K562 (cell line): ENCODE measurements around the gene VENTX. TPM values are rescaled to one million over a fixed set of nuclear protein-coding genes. Genes with fewer than 3 reads are reported as not detected.

Source experiments
- ATAC-seq: fragments of 200-7000 bp; cut with Tn5 transposase; 3 replicates; pipeline ENCODE4 v1.9.1; 2020; ENCODE audit warnings: moderate library complexity
- BruUV-seq: library from RNA; stranded (reverse); fragments of 400-500 nt; replicated peaks from 2 replicates; lab custom pipeline; 2021; lab: Mats Ljungman, UMichigan
- CTCF ChIA-PET: fragments of 300-600 bp; formaldehyde crosslinking; extraction: SDS; loops from one replicate; lab custom pipeline; 2021; ENCODE audit warnings: low intra/inter-chr PET ratio; lab: Yijun Ruan, JAX
- POLR2A ChIA-PET: fragments of 300-600, 350-650 bp; sonication (Branson Sonifier 250); formaldehyde crosslinking; extraction: SDS; loops from one replicate; lab custom pipeline; 2021; ENCODE audit warnings: antibody characterized with exemption, inconsistent platforms; lab: Yijun Ruan, JAX
- DNase-seq, 4 experiments: peaks; one replicate each; pipeline versions ENCODE4 v3.0.0 to v3.0.0-alpha.2; 2011 to 2018; ENCODE audit warnings: low spot score in 3 of 4, mixed read lengths in 3 of 4; ENCODE audit errors: extremely low read depth in 1 of 4
- FAIRE-seq: peaks from 2 replicates; lab custom pipeline; 2011; peaks lifted over from hg19 to GRCh38; lab: Jason Lieb, UNC
- H2AFZ ChIP-seq: 2 replicates; pipeline ENCODE4 v1.6.0; 2011; ENCODE audit warnings: low read depth, low read length, control low read depth, inconsistent platforms
- H3K27ac ChIP-seq: fragments of 200-600 bp; 3 replicates; pipeline ENCODE4 v1.8.0; 2011; ENCODE audit warnings: low read depth, mild to moderate bottlenecking, control low read depth, inconsistent platforms, low read length, moderate library complexity, mixed read lengths; ENCODE audit errors: extremely low read depth
- H3K27me3 ChIP-seq, 2 experiments: fragments of 300-600 bp in 1 of 2; 2 replicates in 1 of 2; 3 replicates in 1 of 2; pipeline versions ENCODE4 v1.6.0 to v1.8.0; 2011; ENCODE audit warnings: inconsistent platforms in 2 of 2, low read length in 2 of 2, mild to moderate bottlenecking in 1 of 2, mixed read lengths in 1 of 2, moderate library complexity in 1 of 2; ENCODE audit not compliant: control insufficient read depth in 2 of 2, insufficient read depth in 2 of 2
- H3K36me3 ChIP-seq: fragments of 300-600 bp; 3 replicates; pipeline ENCODE4 v1.8.0; 2011; ENCODE audit warnings: mild to moderate bottlenecking, low read length, inconsistent platforms; ENCODE audit not compliant: control insufficient read depth, insufficient read depth
- H3K4me1 ChIP-seq, 2 experiments: fragments of 200-600 bp in 1 of 2; replicated peaks in 1 of 2; 2 replicates in 1 of 2; 3 replicates in 1 of 2; pipeline versions ENCODE4 v1.5.1 to v1.8.0; 2011; ENCODE audit warnings: inconsistent platforms in 2 of 2, low read length in 2 of 2, mild to moderate bottlenecking in 1 of 2, mixed read lengths in 1 of 2, moderate library complexity in 1 of 2; ENCODE audit not compliant: control insufficient read depth in 2 of 2, insufficient read depth in 2 of 2
- H3K4me2 ChIP-seq: 2 replicates; pipeline ENCODE4 v1.6.1; 2011; ENCODE audit warnings: low read length, control low read depth, inconsistent platforms, mixed read lengths; ENCODE audit not compliant: insufficient read depth
- H3K4me3 ChIP-seq: fragments of 200-600 bp; sonication (generic), shearing (Covaris generic); 2 replicates; pipeline ENCODE4 v1.5.1; 2016; ENCODE audit warnings: control low read depth, inconsistent platforms
- H3K79me2 ChIP-seq: fragments of 200-600 bp; 3 replicates; pipeline ENCODE4 v1.8.0; 2011; ENCODE audit warnings: low read length, inconsistent platforms; ENCODE audit not compliant: control insufficient read depth, insufficient read depth
- H3K9ac ChIP-seq, 2 experiments: 2 replicates each; pipeline versions ENCODE4 v1.6.0 to v1.6.1; 2011; ENCODE audit warnings: low read depth in 2 of 2, low read length in 2 of 2, control low read depth in 1 of 2, inconsistent platforms in 1 of 2, mild to moderate bottlenecking in 1 of 2, mixed read lengths in 1 of 2; ENCODE audit not compliant: insufficient read depth in 1 of 2
- H3K9me1 ChIP-seq: one replicate; pipeline ENCODE4 v1.6.0; 2011; ENCODE audit warnings: inconsistent platforms, mild to moderate bottlenecking, low read length, moderate library complexity; ENCODE audit not compliant: control insufficient read depth, insufficient read depth
- H3K9me3 ChIP-seq: replicated peaks from 2 replicates; pipeline ENCODE4 v1.5.1; 2011; ENCODE audit warnings: low read depth, low read length, inconsistent platforms; ENCODE audit not compliant: control insufficient read depth, insufficient read depth
- H4K20me1 ChIP-seq: replicated peaks from 2 replicates; pipeline ENCODE4 v1.6.1; 2011; ENCODE audit warnings: low read length, inconsistent platforms, mixed read lengths; ENCODE audit not compliant: control insufficient read depth, insufficient read depth
- ESRRB ChIP-seq: fragments of 250-450 bp; sonication (Bioruptor Pico); IDR thresholded peaks from 2 replicates; pipeline ENCODE4 v1.5.0; 2020; ENCODE audit warnings: mild to moderate bottlenecking, moderate library complexity, borderline replicate concordance
- MYBL2 ChIP-seq, 2 experiments: fragments of 450-650 bp in 1 of 2; sonication (generic) in 1 of 2; formaldehyde crosslinking in 1 of 2; IDR thresholded peaks; 2 replicates each; pipeline versions ENCODE4 v1.6.1 to v1.8.1; 2017 to 2022; ENCODE audit warnings: borderline replicate concordance in 1 of 2, inconsistent platforms in 1 of 2, low read depth in 1 of 2, mild to moderate bottlenecking in 1 of 2, missing genetic modification reagents in 1 of 2, moderate library complexity in 1 of 2
- NR2C1 ChIP-seq, 2 experiments: fragments of 450-650 bp; IDR thresholded peaks; 2 replicates each; pipeline ENCODE4 v1.6.1; 2017; ENCODE audit warnings: mild to moderate bottlenecking in 2 of 2, antibody characterized with exemption in 1 of 2, inconsistent platforms in 1 of 2, missing compliant biosample characterization in 1 of 2, missing genetic modification characterization in 1 of 2
- POLR2B ChIP-seq: fragments of 450-650 bp; IDR thresholded peaks from 2 replicates; pipeline ENCODE4 v1.6.1; 2018; ENCODE audit warnings: low read depth; ENCODE audit not compliant: partially characterized antibody
- WGBS: fragments of 100-300 bp; shearing (Covaris generic); methylation state at CpG from one replicate; pipeline ENCODE4 v1.1.6; 2016; ENCODE audit warnings: low coverage, mixed read lengths; ENCODE audit not compliant: insufficient coverage; ENCODE audit errors: missing lambda C conversion rate; 5-methylcytosine and 5-hydroxymethylcytosine counted together
- in situ Hi-C: fragments of 300-500 bp; cut with MboI; formaldehyde crosslinking; loops from 4 replicates; pipeline ENCODE4 v1.15.0; 2018; ENCODE audit warnings: inconsistent platforms, mixed read lengths
- intact Hi-C: fragments of 100-400 bp; cut with micrococcal nuclease; formaldehyde crosslinking; loops from 2 replicates; pipeline ENCODE4 v1.14.2; 2022
- polyA plus RNA-seq, 8 experiments: library from polyadenylated mRNA; depleted of rRNA in 4 of 8; stranded (reverse) in 5 of 8; unstranded in 3 of 8; fragments of >200 nt; fragmentation: Nextera tagmentation in 2 of 8; fragmentation: Illumina TruSeq in 1 of 8; extraction: Ambion mirVana in 2 of 8; extraction: Trizol in 1 of 8; gene quantifications; 2 replicates each; pipeline versions ENCODE4 v1.2.1 to v1.2.3, GENCODE V29; 2011 to 2014; ENCODE audit warnings: inconsistent platforms in 1 of 8, missing spikeins in 1 of 8
- total RNA-seq, 7 experiments: library from RNA; depleted of rRNA in 6 of 7; stranded (reverse); fragments of >200 nt in 6 of 7; fragmentation: Illumina TruSeq in 2 of 7; extraction: Trizol in 2 of 7; gene quantifications; 2 replicates each; pipeline versions ENCODE4 v1.2.1 to v1.2.3, GENCODE V29; 2011 to 2021; ENCODE audit warnings: low replicate concordance in 1 of 7
- TF ChIP-seq, protein P1 (sequence below), 2 experiments: fragments of 450-650 bp; conservative IDR thresholded peaks; 2 replicates each; pipeline ENCODE4 v1.6.1; 2017; ENCODE audit warnings: mild to moderate bottlenecking in 2 of 2, moderate library complexity in 2 of 2
- TF ChIP-seq, protein P2 (sequence below): fragments of 450-650 bp; formaldehyde crosslinking; IDR thresholded peaks from 2 replicates; pipeline ENCODE4 v1.4.0; 2020; ENCODE audit warnings: mild to moderate bottlenecking, moderate library complexity
- TF ChIP-seq, protein P3 (sequence below): sonication (generic); formaldehyde crosslinking; IDR thresholded peaks from 2 replicates; pipeline ENCODE4 v1.8.1; 2023; ENCODE audit warnings: mild to moderate bottlenecking, missing genetic modification reagents
- TF ChIP-seq, protein P4 (sequence below): fragments of 450-650 bp; IDR thresholded peaks from 2 replicates; pipeline ENCODE4 v1.7.0; 2016; ENCODE audit warnings: borderline replicate concordance

VENTX gene
- total and polyA plus RNA-seq, 9 of the 15 experiments (the other 6 are each of a cell fraction or from before 2014, with no cell fraction given), result 0.07 to 0.70 (median 0.20) TPM; not detected in 1

DNA sequence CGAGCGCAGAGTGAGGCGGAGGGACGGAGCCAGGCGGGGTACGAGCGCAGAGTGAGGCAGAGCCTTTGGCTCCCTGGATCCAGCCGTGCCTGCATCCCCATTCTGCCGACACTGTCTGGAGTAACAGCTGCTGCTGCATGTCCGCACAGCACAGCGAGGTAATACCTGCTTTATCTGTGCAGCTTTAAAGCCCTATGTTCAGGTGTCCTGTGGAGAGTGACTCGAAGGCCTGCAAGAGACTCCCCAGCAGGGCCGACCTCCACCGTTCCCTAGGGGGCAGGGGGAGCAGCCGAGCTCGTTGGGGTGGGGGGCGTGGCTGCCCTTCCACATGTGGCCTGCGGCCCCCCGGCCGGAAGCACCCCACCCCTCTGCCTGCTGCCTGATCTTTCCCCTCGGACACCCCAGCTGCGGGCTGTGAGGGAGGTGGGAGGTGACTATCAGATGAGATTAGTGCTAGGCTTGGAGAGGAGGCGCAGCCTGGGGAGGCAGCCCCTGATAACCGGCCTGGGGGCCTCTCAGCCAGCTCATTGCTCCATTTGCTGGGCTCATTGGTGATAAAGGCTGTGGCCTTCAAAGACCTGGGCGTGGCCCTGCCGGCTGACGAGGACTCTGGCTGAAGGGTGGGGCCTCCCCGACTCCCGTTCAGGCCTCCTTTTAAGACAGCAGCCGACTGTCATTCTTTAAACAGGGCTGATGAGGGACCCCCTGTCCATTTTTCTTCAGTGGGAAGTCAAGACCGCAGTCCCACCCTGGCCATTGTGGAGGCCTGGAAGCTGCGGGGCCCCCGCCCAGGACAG, 8.0 kb downstream of the VENTX start (continued):
- no peak for TF ChIP-seq NR2C1 (IDR thresholded peaks at IDR 0.05)
- TF ChIP-seq NR2C1 (tag; IDR thresholded peaks at IDR 0.05), result no peak; the same call in 1 of the 2 replicates
- TF ChIP-seq, protein P1, sequence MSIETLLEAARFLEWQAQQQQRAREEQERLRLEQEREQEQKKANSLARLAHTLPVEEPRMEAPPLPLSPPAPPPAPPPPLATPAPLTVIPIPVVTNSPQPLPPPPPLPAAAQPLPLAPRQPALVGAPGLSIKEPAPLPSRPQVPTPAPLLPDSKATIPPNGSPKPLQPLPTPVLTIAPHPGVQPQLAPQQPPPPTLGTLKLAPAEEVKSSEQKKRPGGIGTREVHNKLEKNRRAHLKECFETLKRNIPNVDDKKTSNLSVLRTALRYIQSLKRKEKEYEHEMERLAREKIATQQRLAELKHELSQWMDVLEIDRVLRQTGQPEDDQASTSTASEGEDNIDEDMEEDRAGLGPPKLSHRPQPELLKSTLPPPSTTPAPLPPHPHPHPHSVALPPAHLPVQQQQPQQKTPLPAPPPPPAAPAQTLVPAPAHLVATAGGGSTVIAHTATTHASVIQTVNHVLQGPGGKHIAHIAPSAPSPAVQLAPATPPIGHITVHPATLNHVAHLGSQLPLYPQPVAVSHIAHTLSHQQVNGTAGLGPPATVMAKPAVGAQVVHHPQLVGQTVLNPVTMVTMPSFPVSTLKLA (conservative IDR thresholded peaks at IDR 0.05), result peak in 1 of 2 experiments; percentile 75; a peak in 3 of 4 replicates
- TF ChIP-seq MYBL2 (IDR thresholded peaks at IDR 0.05; ENCODE audit: low read depth), result no peak
- no peak for TF ChIP-seq MYBL2 (CRISPR knock-in tag; IDR thresholded peaks at IDR 0.05; ENCODE audit: borderline replicate concordance)

DNA sequence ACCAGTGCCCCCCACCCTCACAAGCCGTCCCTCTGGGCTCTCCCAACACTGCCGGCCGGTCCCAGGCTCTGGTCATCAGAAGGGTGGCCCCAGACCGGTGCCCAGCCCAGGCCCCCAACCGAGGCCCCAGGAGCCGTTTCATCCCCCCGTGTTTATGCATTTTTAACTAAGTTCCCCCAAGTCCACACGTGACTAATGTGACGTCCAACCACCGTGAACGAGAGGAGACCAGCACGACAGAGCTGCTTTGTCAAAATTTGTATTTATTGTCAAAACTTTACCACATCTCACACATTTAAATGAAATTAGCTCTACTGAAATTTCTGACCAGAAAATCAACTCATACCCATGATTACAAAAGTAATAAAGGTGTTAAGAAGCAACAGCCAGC, 8.6 kb downstream of the VENTX start:
- Histone ChIP-seq H3K79me2 (no peaks in the 10 kb centered on the region), H3K9me3 (no peaks in the 10 kb centered on the region), H3K36me3 (no peaks in the 10 kb centered on the region), H2AFZ (peak overlapping the region; percentile 60), H3K9ac (peak overlapping the region; percentile 51 to 68), H3K4me1 (peaks cover 36 to 97% of the 10 kb centered on the region in 2 experiments), H3K27ac (peak overlapping the region; percentile 79), H3K4me3 (peak overlapping the region; percentile 17; the same call in 1 of the 2 replicates), H4K20me1 (no peaks in the 10 kb centered on the region), H3K9me1 (no peaks in the 10 kb centered on the region), H3K4me2 (peak overlapping the region; percentile 64), H3K27me3 (no peaks in the 10 kb centered on the region; a peak in 1 of 5 replicates)
- CTCF ChIA-PET, result no interaction called here
- intact Hi-C loops, result loop anchor here (2.0 to 5.0 kb wide), 2 partner anchors 67 to 104 kb away; no protein-coding TSS in a partner anchor
- no TSS peak for BruUV-seq
- in situ Hi-C loops, result loop anchor here (5.0 kb wide), 2 partner anchors 61 to 99 kb away; partner anchors contain the start of genes TUBGCP2 and ZNF511
- FAIRE-seq (peak; percentile 76), DNase-seq (no peak), ATAC-seq (peak; percentile 16)
- whole genome bisulfite sequencing, result 3% methylated on average over 6 of the region's 12 CpGs
- POLR2A ChIA-PET, result interaction anchor here (0.6 to 3.1 kb wide), 3 partner anchors 11 to 224 kb away, joined by 3 to 18 read pairs (median 7); no protein-coding TSS in a partner anchor
- TF ChIP-seq, protein P2, sequence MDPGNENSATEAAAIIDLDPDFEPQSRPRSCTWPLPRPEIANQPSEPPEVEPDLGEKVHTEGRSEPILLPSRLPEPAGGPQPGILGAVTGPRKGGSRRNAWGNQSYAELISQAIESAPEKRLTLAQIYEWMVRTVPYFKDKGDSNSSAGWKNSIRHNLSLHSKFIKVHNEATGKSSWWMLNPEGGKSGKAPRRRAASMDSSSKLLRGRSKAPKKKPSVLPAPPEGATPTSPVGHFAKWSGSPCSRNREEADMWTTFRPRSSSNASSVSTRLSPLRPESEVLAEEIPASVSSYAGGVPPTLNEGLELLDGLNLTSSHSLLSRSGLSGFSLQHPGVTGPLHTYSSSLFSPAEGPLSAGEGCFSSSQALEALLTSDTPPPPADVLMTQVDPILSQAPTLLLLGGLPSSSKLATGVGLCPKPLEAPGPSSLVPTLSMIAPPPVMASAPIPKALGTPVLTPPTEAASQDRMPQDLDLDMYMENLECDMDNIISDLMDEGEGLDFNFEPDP (CRISPR knock-in tag), result no peak
- TF ChIP-seq, protein P3, sequence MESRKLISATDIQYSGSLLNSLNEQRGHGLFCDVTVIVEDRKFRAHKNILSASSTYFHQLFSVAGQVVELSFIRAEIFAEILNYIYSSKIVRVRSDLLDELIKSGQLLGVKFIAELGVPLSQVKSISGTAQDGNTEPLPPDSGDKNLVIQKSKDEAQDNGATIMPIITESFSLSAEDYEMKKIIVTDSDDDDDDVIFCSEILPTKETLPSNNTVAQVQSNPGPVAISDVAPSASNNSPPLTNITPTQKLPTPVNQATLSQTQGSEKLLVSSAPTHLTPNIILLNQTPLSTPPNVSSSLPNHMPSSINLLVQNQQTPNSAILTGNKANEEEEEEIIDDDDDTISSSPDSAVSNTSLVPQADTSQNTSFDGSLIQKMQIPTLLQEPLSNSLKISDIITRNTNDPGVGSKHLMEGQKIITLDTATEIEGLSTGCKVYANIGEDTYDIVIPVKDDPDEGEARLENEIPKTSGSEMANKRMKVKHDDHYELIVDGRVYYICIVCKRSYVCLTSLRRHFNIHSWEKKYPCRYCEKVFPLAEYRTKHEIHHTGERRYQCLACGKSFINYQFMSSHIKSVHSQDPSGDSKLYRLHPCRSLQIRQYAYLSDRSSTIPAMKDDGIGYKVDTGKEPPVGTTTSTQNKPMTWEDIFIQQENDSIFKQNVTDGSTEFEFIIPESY (CRISPR knock-in tag), result no peak
- TF ChIP-seq ESRRB (no peak), POLR2B (no peak)
- TF ChIP-seq, protein P4, sequence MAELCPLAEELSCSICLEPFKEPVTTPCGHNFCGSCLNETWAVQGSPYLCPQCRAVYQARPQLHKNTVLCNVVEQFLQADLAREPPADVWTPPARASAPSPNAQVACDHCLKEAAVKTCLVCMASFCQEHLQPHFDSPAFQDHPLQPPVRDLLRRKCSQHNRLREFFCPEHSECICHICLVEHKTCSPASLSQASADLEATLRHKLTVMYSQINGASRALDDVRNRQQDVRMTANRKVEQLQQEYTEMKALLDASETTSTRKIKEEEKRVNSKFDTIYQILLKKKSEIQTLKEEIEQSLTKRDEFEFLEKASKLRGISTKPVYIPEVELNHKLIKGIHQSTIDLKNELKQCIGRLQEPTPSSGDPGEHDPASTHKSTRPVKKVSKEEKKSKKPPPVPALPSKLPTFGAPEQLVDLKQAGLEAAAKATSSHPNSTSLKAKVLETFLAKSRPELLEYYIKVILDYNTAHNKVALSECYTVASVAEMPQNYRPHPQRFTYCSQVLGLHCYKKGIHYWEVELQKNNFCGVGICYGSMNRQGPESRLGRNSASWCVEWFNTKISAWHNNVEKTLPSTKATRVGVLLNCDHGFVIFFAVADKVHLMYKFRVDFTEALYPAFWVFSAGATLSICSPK, result no peak
